ENCODE data around the gene ATP8A1.

The ATP8A1 gene

GRCh38 chr4:42501624-42502401 is 155.1 kb downstream of the ATP8A1 start:
- DNase-seq (ENCODE audit: low read depth): no peak
- H3K4me3 ChIP-seq (ENCODE audit: low read depth, low read length): no peak overlapping the region
- TF ChIP-seq MYC (IDR thresholded peaks at IDR 0.05; ENCODE audit: low read depth, low read length) (no peak), POLR2A (IDR thresholded peaks at IDR 0.05; ENCODE audit: extremely low read depth, insufficient read length) (no peak), MAX (IDR thresholded peaks at IDR 0.05; ENCODE audit: low read depth, low read length) (no peak), CTCF (IDR thresholded peaks at IDR 0.05; ENCODE audit: low read depth, low read length) (no peak)

GRCh38 chr4:42498040-42498439 is 158.9 kb downstream of the ATP8A1 start:
- H3K4me3 ChIP-seq (ENCODE audit: low read depth, low read length): no peak overlapping the region
- DNase-seq (ENCODE audit: low read depth): no peak
- TF ChIP-seq CTCF (IDR thresholded peaks at IDR 0.05; ENCODE audit: low read depth, low read length): no peak
- TF ChIP-seq MAX (IDR thresholded peaks at IDR 0.05; ENCODE audit: low read depth, low read length): no peak
- no peak for TF ChIP-seq MYC (IDR thresholded peaks at IDR 0.05; ENCODE audit: low read depth, low read length)
- no peak for TF ChIP-seq POLR2A (IDR thresholded peaks at IDR 0.05; ENCODE audit: extremely low read depth, insufficient read length)

GRCh38 chr4:42497142-42497910 is 159.6 kb downstream of the ATP8A1 start:
- no peak overlapping the region for H3K4me3 ChIP-seq (ENCODE audit: low read depth, low read length)
- DNase-seq (ENCODE audit: low read depth): no peak
- TF ChIP-seq MYC (IDR thresholded peaks at IDR 0.05; ENCODE audit: low read depth, low read length) (no peak), POLR2A (IDR thresholded peaks at IDR 0.05; ENCODE audit: extremely low read depth, insufficient read length) (no peak), MAX (IDR thresholded peaks at IDR 0.05; ENCODE audit: low read depth, low read length) (no peak), CTCF (IDR thresholded peaks at IDR 0.05; ENCODE audit: low read depth, low read length) (no peak)

- H3K4me3 ChIP-seq (ENCODE audit: low read depth, low read length): no peak overlapping the region
- DNase-seq (ENCODE audit: low read depth): no peak
- TF ChIP-seq CTCF (IDR thresholded peaks at IDR 0.05; ENCODE audit: low read depth, low read length): no peak
- no peak for TF ChIP-seq MYC (IDR thresholded peaks at IDR 0.05; ENCODE audit: low read depth, low read length)
- TF ChIP-seq POLR2A (IDR thresholded peaks at IDR 0.05; ENCODE audit: extremely low read depth, insufficient read length): no peak
- no peak for TF ChIP-seq MAX (IDR thresholded peaks at IDR 0.05; ENCODE audit: low read depth, low read length)
These were observed 163.9 kb downstream of the ATP8A1 start for GRCh38 chr4:42492962-42493361.

- no peak overlapping the region for H3K4me3 ChIP-seq (ENCODE audit: low read depth, low read length)
- TF ChIP-seq POLR2A (IDR thresholded peaks at IDR 0.05; ENCODE audit: extremely low read depth, insufficient read length): no peak
- DNase-seq (ENCODE audit: low read depth): no peak
These were observed 166.9 kb downstream of the ATP8A1 start for GRCh38 chr4:42490015-42490414.

GRCh38 chr4:42489095-42489494 is 167.8 kb downstream of the ATP8A1 start:
- no peak overlapping the region for H3K4me3 ChIP-seq (ENCODE audit: low read depth, low read length)
- no peak for DNase-seq (ENCODE audit: low read depth)
- TF ChIP-seq MAX (IDR thresholded peaks at IDR 0.05; ENCODE audit: low read depth, low read length) (no peak), MYC (IDR thresholded peaks at IDR 0.05; ENCODE audit: low read depth, low read length) (no peak), POLR2A (IDR thresholded peaks at IDR 0.05; ENCODE audit: extremely low read depth, insufficient read length) (no peak), CTCF (IDR thresholded peaks at IDR 0.05; ENCODE audit: low read depth, low read length) (no peak)

Data from NB4 (cell line).